Mammary epithelial cell (primary cell): ENCODE data around the gene MYO18A.

Experiments used
- EZH2 ChIP-seq: IDR thresholded peaks from 2 replicates; pipeline ENCODE4 v1.6.1; 2012; ENCODE audit warnings: low read length, inconsistent platforms, borderline replicate concordance
- TF ChIP-seq, protein P1 (sequence below), 2 donors: IDR thresholded peaks in 1 of 2; conservative IDR thresholded peaks in 1 of 2; 2 replicates each; pipeline ENCODE4 v1.5.1; 2011 to 2012; ENCODE audit warnings: inconsistent platforms in 2 of 2, low read length in 2 of 2, mild to moderate bottlenecking in 2 of 2, control low read depth in 1 of 2, low read depth in 1 of 2; ENCODE audit not compliant: insufficient read depth in 1 of 2; ENCODE audit errors: extremely low read depth in 1 of 2

DNA sequence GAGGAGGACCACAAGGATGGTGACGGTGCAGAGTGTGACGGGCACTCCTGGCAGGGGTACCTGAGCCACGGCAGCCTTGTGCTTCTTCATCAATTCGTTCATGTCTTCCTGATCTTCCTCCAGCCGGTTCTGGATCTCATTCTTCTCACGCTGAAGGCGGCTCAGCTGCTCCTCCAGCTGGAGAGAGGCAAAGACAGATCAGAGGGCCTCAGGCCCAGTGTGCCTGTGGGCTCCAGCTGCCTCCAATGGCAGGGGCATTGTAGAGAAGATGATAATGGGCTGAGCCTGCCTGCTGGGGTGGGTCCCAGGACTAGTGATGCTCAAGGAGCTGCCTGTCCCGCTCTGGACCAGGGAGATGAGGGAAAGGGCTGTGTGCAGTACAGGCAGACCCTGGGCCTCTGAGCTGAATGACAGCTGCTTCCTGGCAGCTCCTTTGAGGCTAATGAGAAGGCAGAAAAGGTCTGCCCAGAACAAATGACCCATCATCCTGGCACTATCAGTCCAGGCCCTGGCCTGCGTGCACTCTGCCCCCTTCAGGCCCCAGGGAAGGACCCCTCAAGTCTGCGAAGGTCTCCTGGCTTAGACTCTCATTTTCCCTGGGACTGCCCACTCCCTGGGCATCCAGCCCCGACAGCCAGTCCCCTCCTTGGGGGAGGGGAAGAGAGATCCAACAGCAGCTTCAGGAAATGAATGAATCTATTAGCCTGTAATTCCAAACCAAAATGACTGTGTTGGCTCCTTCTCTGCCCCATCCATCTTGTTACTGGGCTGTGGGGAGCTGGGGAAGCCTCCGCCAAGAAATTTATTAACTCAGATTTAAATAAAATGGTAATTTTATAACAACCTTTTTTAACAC is 89.2 kb downstream of the MYO18A start:
- TF ChIP-seq, protein P1, sequence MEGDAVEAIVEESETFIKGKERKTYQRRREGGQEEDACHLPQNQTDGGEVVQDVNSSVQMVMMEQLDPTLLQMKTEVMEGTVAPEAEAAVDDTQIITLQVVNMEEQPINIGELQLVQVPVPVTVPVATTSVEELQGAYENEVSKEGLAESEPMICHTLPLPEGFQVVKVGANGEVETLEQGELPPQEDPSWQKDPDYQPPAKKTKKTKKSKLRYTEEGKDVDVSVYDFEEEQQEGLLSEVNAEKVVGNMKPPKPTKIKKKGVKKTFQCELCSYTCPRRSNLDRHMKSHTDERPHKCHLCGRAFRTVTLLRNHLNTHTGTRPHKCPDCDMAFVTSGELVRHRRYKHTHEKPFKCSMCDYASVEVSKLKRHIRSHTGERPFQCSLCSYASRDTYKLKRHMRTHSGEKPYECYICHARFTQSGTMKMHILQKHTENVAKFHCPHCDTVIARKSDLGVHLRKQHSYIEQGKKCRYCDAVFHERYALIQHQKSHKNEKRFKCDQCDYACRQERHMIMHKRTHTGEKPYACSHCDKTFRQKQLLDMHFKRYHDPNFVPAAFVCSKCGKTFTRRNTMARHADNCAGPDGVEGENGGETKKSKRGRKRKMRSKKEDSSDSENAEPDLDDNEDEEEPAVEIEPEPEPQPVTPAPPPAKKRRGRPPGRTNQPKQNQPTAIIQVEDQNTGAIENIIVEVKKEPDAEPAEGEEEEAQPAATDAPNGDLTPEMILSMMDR (conservative IDR thresholded peaks at IDR 0.05 in 1 of 2, IDR thresholded peaks at IDR 0.05 in 1 of 2; ENCODE audit: extremely low read depth in 1 of 2, insufficient read depth in 1 of 2, low read depth in 1 of 2, low read length in 2 of 2) = no peak
- TF ChIP-seq EZH2 = no peak
